ENCODE data around the gene CLSTN1. TPM values are rescaled to one million over a fixed set of nuclear protein-coding genes. Genes with fewer than 3 reads are reported as not detected.

Gene CLSTN1
- total and polyA plus RNA-seq, 12 donors: 37.1 to 79.8 (median 63.8) TPM

GRCh38 chr1:9852004-9852403, 28.2 kb upstream of the CLSTN1 start:
- no peak overlapping the region for H3K27ac ChIP-seq
- 84 to 87% methylated on average over 8 of the region's 8 CpGs for WGBS, 2 donors
- intact Hi-C loops (cut with DNase I): loop anchor here in 1 of 10 donors (10.0 kb wide), 1 partner anchor 147 kb away; no protein-coding TSS in a partner anchor

DNA sequence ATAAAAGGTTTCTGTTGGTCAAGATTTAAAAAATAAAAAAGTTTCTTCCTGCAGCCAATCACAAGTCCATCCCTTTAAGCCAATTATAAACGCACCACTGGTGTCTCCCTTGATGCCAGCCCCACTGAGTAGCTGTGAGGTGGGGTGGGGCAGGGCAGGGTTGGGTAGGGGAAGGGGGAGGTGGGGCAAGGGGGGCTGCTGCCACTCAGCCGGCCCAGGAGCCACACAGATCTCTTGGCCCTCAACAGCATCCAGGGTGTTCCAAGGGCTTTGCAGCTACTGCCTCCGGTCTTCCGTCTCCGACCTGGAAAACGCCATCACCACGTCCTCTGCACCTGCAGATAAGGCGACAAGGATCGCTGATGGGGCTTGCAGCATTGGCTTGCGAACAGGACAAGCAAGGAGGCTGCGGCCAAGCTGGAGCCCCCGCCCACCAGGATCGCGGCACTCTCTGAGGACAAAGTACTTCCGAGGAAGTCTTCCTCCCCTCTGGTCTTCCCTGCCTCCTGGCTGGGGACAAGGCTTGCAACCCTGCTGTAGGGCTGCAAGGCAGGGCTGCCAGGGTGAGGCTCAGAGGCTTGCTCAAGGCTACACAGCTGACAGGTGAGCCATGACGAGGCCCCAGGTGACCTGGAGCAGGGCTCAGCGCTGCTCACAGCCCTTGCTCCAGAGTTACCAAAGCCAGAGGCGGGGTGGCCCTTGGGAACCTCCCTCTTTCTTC, 26.8 kb upstream of the CLSTN1 start:
- H3K27me3 ChIP-seq: no peaks in the 10 kb centered on the region
- H3K27ac ChIP-seq: no peak overlapping the region
- TF ChIP-seq CTCF (IDR thresholded peaks at IDR 0.05): no peak
- H3K36me3 ChIP-seq: peaks cover 0 to 60% (median 7%) of the 10 kb centered on the region in 9 donors
- intact Hi-C loops (cut with DNase I): loop anchor here in 1 of 10 donors (10.0 kb wide), 1 partner anchor 146 kb away; no protein-coding TSS in a partner anchor
- H3K9me3 ChIP-seq: peaks cover 0 to 11% (median 0%) of the 10 kb centered on the region in 11 donors
- DNase-seq (no peak), ATAC-seq (no peak)
- peaks cover 0 to 41% (median 23%) of the 10 kb centered on the region in 9 donors for H3K4me1 ChIP-seq
- no peak overlapping the region for H3K4me3 ChIP-seq
- 80 to 87% methylated on average over 18 of the region's 18 CpGs for WGBS, 2 donors

More at GRCh38 chr1:9852004-9852403, 28.2 kb upstream of the CLSTN1 start:
- peaks cover 0 to 28% (median 15%) of the 10 kb centered on the region in 9 donors for H3K4me1 ChIP-seq
- DNase-seq (no peak), ATAC-seq (peak in 1 of 8 donors; percentile 13)
- no peak overlapping the region for H3K4me3 ChIP-seq
- no peak for TF ChIP-seq CTCF (IDR thresholded peaks at IDR 0.05)
- no peaks in the 10 kb centered on the region for H3K27me3 ChIP-seq
- peaks cover 0 to 67% (median 7%) of the 10 kb centered on the region in 9 donors for H3K36me3 ChIP-seq
- H3K9me3 ChIP-seq: peaks cover 0 to 11% (median 0%) of the 10 kb centered on the region in 11 donors

GRCh38 chr1:9849691-9850441, 26.1 kb upstream of the CLSTN1 start:
- no peak for TF ChIP-seq CTCF (IDR thresholded peaks at IDR 0.05)
- Histone ChIP-seq H3K4me1 (peaks cover 0 to 36% (median 23%) of the 10 kb centered on the region in 9 donors), H3K27me3 (no peaks in the 10 kb centered on the region), H3K36me3 (peaks cover 0 to 53% (median 7%) of the 10 kb centered on the region in 9 donors), H3K4me3 (no peak overlapping the region), H3K9me3 (peaks cover 0 to 11% (median 0%) of the 10 kb centered on the region in 11 donors), H3K27ac (no peak overlapping the region)
- intact Hi-C loops (cut with DNase I): loop anchor here in 1 of 10 donors (10.0 kb wide), 1 partner anchor 145 kb away; no protein-coding TSS in a partner anchor
- ATAC-seq (no peak), DNase-seq (no peak)
- 83 to 84% methylated on average over 20 of the region's 20 CpGs for WGBS, 2 donors

DNA sequence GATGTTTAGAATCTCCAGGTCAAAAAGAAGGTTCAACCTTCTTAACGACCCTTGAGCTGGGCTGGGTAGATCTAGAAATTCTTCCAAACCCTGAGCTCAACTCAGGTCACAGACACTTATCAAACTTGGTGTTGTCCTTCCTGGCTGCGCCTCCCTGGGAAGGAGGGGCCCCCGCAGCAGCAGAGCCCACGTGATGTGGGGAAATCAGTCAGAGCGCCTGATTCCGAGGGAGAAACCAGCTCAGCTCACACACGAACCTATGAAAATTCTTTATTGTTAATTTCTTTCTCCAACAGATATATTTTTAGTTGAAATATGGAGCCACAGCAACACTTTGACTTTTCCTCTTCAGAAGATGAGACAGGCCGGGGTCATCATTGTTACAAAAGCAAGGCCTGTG, 24.3 kb upstream of the CLSTN1 start:
- ATAC-seq (peak in 5 of 8 donors; percentile 41 to 67 (median 51)), DNase-seq (no peak)
- no peak overlapping the region for H3K4me3 ChIP-seq
- peaks cover 5 to 54% (median 36%) of the 10 kb centered on the region in 9 donors for H3K4me1 ChIP-seq
- H3K9me3 ChIP-seq: no peaks in the 10 kb centered on the region
- WGBS, 2 donors: 26 to 31% methylated on average over 8 of the region's 8 CpGs
- peaks cover 0 to 38% (median 7%) of the 10 kb centered on the region in 9 donors for H3K36me3 ChIP-seq
- H3K27ac ChIP-seq: no peak overlapping the region
- no peaks in the 10 kb centered on the region for H3K27me3 ChIP-seq
- no peak for TF ChIP-seq CTCF (IDR thresholded peaks at IDR 0.05)
- intact Hi-C loops (cut with DNase I): no loop called here

Data from heart right ventricle (tissue), 16 donors.